GM18873 (cell line): ENCODE results near the gene MRPL27.
"Not testable (repeated sequence)": the region's sequence is repeated elsewhere in the genome, so short reads cannot be mapped to it uniquely, and the experiment has no call there.

Experiments used
- ATAC-seq: cut with Tn5 transposase; IDR thresholded peaks from one replicate; pipeline ENCODE4 v1.9.1; 2021; ENCODE audit warnings: mild to moderate bottlenecking, moderate library complexity, moderate number of reproducible peaks; ENCODE audit not compliant: unreplicated experiment, low FRiP score

Gene MRPL27

DNA sequence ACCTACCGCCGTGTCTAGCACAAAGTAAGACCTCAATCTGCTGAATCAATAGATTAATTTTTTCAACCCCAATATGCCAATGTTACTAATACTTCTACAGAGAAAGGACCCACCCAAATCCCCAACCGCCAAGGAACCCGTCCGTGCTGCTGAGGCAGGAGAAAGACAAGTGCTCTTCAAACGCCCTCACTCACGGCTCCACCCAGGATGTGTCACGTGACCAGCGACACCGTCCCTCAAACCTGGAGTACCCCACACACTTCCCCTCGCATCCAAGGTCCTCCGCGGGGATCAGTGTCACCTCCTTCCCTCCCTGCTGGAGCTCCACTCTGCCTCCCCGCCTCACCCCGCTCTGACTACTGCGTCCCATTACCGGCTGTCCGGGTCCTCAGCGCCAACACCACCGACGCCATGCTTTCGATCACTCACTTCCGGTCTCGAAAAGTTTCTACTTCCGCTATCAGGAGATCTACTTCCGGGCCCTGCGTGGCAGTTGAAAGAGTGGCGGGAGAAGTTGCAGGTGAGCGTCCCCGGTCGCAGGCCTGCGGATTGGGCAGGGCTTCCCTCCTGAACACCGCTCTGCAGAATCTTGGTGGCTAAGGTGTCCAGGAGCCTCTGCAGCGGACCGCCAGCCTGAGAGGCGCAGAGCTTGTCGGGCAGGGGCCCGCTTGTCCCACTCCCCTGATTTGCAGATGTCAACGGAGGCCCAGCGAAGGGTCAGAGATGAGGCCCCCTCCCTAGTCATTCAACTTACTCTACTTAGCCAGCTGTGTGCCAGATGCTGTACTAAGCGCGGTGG is at the start of gene MRPL27, which contains the start of gene EME1:
MRPL27 (minus strand) TSS at position 427 of the 799 bp plus-strand sequence; CDS start at position 413, 14 bp downstream.
EME1 (plus strand) TSS at position 472 of the 799 bp plus-strand sequence. CDS start 1,980 bp downstream, outside the sequence.
- peak; percentile 70 for ATAC-seq

DNA sequence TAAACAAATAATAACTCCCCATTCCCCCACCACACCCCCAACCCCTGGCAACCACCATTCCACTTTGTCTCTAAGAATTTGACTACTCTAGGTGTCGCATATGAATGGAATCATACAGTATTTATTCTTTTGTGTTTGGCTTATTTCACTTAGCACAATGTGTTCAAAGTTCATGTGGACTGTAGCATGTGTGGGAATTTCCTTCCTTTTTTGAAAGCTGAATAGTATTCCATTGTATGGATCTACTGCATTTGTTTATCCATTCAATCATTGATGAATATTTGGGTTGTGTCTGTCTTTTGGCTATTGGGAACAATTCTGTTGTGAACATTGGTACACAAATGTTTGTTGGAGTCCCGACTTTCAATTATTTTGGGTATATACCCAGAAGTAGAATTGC is 49.8 kb upstream of the MRPL27 start:
- ATAC-seq, result no peak

DNA sequence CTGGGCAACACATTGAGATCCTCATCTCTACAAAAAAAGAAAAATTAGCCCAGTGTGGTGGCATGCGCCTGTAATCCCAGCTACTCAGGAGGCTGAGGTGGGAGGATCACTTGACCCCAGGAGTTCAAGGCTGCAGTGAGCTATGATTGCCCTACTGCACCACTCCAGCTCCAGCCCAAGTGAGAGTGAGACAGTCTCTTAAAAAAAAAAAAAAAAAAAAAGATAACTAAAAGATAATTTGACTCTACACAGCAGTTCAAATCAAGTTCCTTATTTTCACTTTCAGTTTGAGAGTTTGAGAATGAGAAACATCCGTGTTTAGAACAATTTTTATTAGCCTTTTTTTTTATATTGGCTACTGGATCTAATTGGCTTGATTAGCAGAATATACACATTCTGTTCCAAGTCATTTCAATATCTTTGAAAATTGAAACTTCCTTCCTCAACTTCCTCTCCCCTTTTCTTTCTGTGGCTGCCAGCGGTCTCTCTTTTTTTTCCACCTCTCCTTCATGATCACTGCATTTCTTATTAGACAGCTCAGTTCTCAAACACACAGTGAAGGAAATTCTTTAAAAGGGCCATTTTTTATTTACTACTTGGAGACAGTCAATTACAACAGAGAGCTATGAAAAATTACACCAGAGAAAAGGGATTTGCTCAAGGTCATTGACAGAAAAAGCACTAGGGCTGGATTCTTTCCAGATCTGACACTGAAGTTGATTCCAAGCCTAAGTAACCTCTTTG is 48.5 kb upstream of the MRPL27 start:
- ATAC-seq, result no peak

DNA sequence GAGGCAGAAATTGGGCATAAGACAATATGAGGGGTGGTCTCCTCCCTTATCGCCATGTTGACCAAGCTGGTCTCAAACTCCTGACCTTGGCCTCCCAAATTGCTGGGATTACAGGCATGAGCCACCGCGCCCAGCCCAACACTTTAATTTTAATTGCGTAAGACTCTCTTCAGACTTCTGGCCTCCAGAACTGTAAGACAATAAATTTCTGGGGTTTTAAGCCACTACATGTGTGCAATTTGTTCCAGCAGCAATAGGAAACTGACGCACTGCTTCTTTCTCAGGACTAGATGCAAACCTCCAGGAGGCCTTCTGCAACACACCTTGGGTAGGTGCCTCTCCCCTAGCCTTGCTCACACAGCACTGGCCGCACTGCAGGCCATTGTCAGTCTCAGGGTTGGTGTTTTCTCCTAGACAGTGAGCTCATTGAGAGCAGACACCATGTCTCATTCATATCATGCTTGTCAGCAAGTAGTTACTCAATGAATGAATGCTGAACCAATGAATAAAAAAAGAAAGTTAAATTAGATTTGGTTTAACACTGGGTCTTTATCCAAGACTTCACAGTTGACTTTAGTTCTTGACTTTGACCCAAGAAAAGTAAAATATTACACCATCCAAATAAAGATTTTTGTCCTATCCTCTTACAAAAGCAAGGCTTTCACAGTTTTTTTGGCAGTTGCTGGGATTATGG is 47.6 kb upstream of the MRPL27 start:
- no peak for ATAC-seq

DNA sequence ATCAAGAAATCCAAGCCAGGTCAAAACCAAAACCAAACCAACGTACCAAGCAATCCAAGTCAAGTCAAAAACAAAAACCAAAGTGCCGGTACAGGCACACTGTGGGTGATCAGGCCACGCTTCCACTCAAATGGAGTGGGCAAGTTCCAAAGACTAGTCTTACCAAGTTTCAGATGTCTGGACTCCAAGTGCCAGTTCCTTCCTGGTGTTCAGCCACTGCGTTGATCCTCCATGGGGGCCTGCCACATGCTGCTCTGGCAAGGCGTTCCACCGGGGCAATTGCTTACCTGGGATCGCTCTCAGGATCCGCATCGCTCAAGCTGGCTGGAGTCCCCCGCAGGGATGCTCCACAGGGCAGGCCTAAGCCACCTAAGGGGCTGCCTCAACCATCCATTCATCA is 46.6 kb upstream of the MRPL27 start:
- ATAC-seq, result not testable (repeated sequence)

DNA sequence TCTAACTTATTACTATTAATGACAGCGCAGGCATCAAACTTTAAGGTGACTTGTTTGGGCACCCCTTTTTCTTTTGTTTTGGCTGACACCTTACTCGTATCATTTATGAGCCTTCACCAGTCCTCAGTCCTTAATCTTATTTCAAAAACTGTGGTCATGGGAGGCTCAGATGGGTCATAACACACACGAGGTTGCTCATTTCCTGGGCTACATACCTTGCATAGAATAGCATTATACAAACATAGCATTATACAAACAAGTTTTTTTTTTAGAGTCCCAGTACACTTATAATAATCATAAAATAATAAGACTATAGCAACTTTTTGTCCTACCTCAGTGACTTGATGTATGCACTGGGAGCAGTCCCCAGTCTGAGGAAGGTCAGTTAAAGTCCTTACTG is 41.8 kb upstream of the MRPL27 start:
- ATAC-seq, result no peak

DNA sequence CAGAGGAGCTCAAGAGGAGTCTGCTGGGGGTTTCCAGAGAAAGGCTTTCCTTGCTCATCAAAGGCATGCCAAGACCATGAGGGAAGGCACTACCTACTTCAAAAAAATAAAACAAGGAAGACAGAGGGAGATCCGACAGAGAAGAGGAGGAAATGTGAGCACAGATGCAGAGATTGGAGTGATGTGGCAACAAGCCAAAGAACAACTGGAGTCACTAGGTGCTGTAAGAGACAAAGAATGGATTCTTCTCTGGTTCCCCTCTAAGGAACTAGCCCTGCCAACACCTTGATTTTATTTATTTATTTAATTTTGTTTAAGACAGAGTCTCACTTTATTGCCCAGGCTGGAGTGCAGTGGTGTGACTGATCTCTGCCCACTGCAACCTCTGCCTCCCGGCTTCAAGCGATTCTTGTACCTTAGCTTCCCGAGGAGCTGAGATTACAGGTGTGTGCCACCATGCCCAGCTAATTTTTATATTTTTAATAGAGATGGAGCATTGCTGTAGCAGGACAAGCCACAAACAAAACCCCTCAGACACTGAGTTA is 39.3 kb upstream of the MRPL27 start:
- ATAC-seq, result no peak

DNA sequence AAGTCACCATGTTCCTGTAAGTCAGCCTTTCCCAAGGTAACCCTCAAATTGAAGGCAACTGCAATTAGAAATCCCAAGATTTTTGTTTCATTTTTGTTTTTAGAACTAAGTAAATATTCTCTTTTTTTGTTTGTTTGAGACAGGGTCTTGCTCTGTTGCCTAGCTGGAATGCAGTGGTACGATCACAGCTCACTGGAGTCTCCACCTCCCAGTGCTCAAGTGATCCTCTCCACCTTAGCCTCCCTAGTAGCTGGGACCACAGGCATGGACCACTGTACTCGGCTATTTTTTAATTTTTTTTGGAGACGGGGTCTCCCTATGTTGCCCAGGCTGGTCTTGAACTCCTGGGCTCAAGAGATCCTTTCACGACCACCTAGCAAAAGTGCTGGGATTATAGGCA is 34.9 kb upstream of the MRPL27 start:
- no peak for ATAC-seq

DNA sequence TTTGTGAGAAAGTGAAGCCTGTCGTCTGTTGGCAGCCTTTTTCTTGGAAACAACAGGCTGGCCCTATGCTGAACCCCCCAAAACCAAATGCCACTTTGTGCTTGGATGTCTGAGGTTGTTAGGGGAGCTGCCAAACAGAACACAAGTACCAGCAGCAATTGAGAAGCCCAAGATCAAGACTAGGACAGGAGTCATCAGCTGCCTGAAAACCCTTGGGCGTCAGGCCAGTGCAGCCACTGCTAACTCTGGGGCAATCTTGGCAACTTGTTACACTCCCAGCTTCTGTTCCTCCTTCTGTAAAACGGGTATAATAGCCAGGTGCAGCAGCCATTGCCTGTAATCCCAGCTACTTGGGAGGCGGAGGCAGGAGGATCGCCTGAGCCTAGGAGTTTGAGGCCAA is 33.6 kb upstream of the MRPL27 start:
- ATAC-seq, result no peak

DNA sequence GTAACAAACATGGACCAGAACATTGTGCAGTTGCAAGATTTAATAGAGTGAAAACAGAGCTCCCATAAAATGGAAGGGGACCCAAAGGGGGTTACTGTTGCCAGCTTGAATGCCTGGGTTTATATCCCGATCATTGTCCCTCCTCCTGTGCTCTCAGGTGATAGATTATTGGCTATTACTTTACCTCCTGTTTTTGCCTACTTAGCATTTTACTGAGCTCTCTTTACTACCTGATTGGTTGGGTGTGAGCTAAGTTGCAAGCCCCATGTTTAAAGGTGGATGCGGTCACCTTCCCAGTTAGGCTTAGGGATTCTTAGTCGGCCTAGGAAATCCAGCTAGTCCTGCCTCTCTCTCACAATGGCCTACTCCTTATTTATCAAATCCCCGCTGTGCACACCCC is 32.4 kb upstream of the MRPL27 start:
- ATAC-seq, result not testable (repeated sequence)

DNA sequence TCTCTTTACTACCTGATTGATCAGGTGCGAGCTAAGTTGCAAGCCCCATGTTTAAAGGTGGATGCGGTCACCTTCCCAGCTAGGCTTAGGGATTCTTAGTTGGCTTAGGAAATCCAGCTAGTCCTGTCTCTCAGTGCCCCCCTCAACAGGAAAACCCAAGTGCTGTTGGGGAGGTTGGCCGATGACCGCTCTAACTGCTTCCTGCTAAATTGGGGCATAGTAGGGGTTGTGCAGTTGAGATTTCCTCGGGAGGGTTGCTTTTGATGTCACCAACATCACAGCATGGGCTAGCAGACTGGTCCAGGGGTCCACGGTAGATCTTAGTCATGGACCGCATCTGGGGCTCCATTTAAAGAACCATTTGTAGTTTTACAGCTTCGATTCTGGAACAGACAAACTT is 26.6 kb upstream of the MRPL27 start:
- ATAC-seq, result not testable (repeated sequence)

DNA sequence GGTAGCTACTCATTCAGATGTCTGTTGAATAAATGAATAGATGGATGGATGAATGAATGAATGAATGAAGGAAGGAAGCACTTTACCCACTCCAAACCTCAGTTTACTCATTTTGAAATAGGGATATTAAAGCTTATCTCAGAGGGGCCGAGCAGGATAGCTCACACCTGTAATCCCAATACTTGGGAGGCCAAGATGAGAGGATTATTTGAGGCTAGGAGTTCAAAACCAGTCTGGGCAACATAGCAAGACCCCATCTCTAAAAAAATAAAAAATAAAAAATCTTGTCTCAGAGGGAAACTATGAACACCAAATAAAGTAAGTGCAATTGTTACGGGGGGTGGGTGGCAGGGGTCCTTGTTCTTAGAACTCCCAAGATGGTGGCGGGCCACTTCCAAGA is 25.7 kb upstream of the MRPL27 start:
- not testable (repeated sequence) for ATAC-seq

DNA sequence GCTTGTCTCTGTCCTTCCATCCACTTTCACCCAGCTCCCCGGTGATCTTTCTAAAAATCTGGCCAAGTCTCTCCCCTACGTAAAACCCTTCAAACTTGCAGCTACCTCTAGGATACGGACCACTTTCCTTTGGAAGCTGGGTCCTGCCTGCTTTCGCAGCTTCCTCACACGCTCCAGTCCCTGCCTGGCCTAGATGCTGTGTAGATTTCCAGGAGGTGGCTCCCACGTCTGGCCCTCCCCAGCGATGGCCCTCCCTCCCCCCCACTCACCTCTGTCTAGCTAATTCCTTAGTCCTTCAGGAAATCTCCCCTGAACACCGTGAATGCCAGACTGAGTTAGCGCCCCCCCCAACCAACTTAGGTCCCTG is 24.9 kb upstream of the MRPL27 start:
- peak; percentile 6 for ATAC-seq

DNA sequence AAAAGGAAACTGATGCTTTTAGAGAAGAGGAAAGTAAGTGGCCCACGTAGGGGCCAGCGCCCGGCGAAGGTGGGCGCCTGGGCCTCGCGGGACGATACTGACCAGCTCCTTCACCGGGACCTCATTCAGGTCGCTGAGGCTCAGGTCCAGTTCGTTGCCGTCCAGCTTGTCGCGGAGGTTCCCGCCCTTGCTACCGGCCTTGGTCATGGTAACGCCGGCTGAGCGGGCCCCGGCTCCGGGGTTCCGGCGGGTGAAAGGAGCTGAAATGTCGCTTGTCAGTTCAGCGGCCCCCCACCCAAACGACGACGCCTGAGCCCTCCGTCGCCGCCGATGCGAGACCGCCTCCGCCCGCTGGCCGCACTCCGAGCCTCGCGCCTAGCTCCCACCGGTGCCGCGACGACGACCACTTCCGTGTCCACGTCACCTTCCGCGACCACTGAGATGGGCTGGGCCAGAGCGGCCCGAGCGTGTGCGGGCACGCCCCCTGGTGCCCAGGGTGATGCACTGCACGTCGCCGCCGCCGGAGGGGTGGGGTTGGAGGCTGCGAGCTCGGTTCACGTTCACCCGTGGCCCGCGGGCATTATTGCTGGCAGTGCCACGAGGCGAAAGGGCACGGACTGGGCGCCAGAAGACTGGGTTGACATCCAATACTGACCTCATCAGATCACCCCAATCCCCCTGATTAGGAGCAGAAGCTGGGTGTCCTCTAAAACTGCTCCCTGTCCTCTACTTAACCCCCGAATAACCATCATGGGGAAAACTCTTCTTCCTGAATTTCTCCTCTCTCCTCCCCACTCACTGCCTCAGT is 24.3 kb upstream of the MRPL27 start, which contains the start of gene LRRC59:
LRRC59 (minus strand) TSS at position 413 of the 808 bp plus-strand sequence; CDS start at position 207, 206 bp downstream.
- ATAC-seq, result peak; percentile 86

DNA sequence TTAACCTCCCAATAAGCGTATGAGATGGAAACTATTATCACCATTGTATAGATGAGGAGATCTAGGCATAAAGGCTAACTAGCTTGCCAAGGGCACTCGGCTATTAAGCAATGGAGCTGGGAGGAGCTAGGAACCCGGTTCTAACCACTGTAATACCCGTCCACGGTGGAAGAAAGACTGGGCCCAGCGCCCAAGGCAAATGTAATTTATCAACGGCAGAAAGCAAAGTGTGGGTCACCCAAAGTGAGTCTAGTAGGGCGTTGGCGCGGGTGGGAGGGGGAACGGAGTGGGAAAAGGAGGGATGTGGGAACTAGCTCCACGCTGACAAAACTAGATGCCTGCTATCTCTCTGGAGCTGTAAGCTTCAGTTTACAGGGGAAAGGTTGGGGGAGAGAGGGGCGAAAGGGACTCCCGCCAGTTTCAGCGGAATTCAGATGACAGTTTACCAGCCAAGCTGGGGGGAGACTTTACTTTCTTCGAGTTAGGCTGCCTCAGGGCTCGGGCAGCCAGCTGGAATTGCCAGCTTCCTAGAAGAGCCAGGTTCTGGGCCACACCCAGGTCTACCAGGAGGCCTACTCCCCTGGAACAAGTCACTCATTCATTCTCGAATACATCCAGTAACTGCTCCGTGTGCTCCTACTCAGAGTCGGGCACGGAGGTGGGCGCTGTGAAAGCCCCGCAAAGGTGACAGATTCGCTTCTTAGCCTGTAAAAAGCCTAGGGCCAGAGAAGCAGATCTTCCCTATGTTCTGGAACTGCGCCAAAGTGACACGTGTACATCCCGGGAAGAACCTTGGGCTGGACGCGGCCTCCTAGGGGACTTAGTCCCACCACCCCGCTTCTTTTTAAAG is 23.5 kb upstream of the MRPL27 start:
- ATAC-seq, result no peak

DNA sequence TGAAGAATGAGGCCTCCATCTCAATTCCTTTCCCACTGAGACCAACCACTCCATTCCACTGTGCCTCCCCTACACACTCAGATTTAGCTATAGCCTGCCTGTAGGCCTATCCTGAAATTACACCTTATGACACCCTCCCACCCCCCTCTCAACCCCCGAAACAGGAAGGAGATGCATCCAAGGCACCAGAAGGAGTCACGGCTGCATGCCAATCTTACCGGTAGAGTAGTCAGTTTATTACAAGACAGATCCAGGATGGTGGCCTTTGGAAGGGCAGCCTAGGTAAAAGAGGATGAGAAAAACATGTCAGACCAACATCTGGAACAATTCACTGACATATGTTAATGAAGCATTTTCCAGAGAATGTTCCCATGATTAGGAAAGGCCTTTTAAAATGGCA is 21.7 kb upstream of the MRPL27 start:
- no peak for ATAC-seq

DNA sequence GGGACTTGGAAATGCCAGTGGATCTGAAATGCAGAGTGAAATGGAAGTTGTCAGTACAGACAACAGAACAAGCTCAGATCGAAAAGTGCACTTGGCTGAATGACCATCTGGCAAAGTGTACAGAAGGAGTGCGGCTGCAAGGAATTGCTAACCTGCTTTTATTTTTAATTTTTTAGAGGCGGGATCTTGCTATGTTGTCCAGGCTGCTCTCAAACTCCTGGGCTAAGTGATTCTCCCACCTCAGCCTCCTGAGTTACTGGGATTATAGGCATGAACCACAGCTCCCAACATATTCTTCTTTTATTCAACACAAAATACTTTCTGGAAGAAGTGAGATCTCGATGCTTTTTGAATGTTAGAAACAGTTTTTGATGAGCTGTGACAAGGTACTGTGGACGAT is 20.7 kb upstream of the MRPL27 start:
- ATAC-seq, result no peak

DNA sequence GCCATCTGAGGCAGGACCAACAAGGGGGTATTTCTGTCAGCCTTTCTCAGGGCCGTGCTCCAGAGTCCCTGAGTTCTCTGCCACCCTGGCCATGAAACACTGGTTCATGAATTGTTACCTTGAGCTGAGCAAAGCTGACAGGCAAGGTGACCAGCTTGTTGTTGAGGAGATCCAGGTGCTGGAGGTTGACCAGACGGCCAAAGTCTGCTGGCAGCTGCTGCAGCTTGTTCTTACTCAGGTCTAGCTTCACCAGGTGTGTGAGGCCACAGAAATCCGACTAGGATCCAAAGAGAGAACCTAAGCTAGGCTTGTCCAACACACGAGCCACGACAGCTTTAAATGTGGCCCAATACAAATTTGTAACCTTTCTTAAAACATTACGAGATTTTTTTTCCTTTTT is 19.6 kb upstream of the MRPL27 start:
- ATAC-seq, result no peak

DNA sequence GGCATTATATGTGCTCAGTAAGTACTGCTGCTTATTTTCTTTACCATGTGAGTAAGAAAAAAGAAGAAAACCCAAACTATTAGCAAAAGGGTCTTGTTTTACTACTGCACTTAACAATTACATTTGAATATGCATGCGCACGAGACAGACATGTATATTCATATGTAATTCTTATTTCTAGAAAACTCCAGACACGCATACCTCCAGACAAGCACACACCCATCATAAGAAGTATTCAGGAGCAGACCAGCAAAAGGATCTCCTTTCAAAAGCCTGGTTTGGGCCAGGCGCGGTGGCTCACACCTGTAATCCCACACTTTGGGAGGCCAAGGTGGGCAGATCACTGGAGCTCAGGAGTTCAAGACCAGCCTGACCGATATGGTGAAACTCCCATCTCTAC is 16.6 kb upstream of the MRPL27 start:
- ATAC-seq, result no peak
